H9 (cell line): ENCODE data around the gene PLPP2. TPM values are rescaled to one million over a fixed set of nuclear protein-coding genes. Genes with fewer than 3 reads are reported as not detected.

Experiments used
- DNase-seq: peaks from one replicate; pipeline ENCODE4 v3.0.0-alpha.2; 2017
- H2AFZ ChIP-seq: one replicate; pipeline ENCODE4 v1.6.1; 2013; ENCODE audit warnings: mild to moderate bottlenecking, low read length, control low read depth, moderate library complexity
- H2AK5ac ChIP-seq: 2 replicates; pipeline ENCODE4 v1.6.1; 2013; ENCODE audit warnings: low read length, control low read depth, mixed read lengths; ENCODE audit not compliant: insufficient read length
- H2BK120ac ChIP-seq: one replicate; pipeline ENCODE4 v1.6.1; 2013; ENCODE audit warnings: low read depth, mild to moderate bottlenecking, low read length, control low read depth, inconsistent platforms; ENCODE audit not compliant: poor library complexity, severe bottlenecking
- H2BK12ac ChIP-seq: 2 replicates; pipeline ENCODE4 v1.6.1; 2013; ENCODE audit warnings: low read length, control low read depth, mixed read lengths, low read depth; ENCODE audit not compliant: insufficient read length
- H2BK15ac ChIP-seq: 2 replicates; pipeline ENCODE4 v1.6.1; 2013; ENCODE audit warnings: low read depth, low read length, control low read depth
- H2BK20ac ChIP-seq: one replicate; pipeline ENCODE4 v1.6.1; 2013; ENCODE audit warnings: low read depth, mild to moderate bottlenecking, low read length, control low read depth, inconsistent platforms; ENCODE audit not compliant: poor library complexity, severe bottlenecking
- H2BK5ac ChIP-seq: 2 replicates; pipeline ENCODE4 v1.6.1; 2013; ENCODE audit warnings: low read length, control low read depth, mixed read lengths; ENCODE audit not compliant: insufficient read length
- H3K14ac ChIP-seq: 2 replicates; pipeline ENCODE4 v1.6.1; 2013; ENCODE audit warnings: low read length, control low read depth; ENCODE audit not compliant: insufficient read depth
- H3K18ac ChIP-seq: 2 replicates; pipeline ENCODE4 v1.6.1; 2013; ENCODE audit warnings: low read depth, mild to moderate bottlenecking, mixed read lengths, low read length, control low read depth; ENCODE audit not compliant: insufficient read length
- H3K23ac ChIP-seq: 2 replicates; pipeline ENCODE4 v1.6.1; 2013; ENCODE audit warnings: low read length, control low read depth, mixed read lengths, low read depth; ENCODE audit not compliant: insufficient read length
- H3K23me2 ChIP-seq: 2 replicates; pipeline ENCODE4 v1.6.1; 2013; ENCODE audit warnings: low read depth, mild to moderate bottlenecking, mixed read lengths, low read length, control low read depth; ENCODE audit not compliant: insufficient read length, poor library complexity, severe bottlenecking
- H3K27ac ChIP-seq: 2 replicates; pipeline ENCODE4 v1.5.1; 2013; ENCODE audit warnings: low read length, control low read depth, mixed read lengths, low read depth; ENCODE audit not compliant: insufficient read length
- H3K27me3 ChIP-seq: 2 replicates; pipeline ENCODE4 v1.6.1; 2013; ENCODE audit warnings: low read length, control low read depth, inconsistent platforms; ENCODE audit not compliant: insufficient read depth
- H3K4ac ChIP-seq: 2 replicates; pipeline ENCODE4 v1.6.1; 2013; ENCODE audit warnings: low read depth, mild to moderate bottlenecking, control low read depth, inconsistent platforms, low read length, moderate library complexity
- H3K4me1 ChIP-seq: 2 replicates; pipeline ENCODE4 v1.6.1; 2013; ENCODE audit warnings: low read length, control low read depth, inconsistent platforms; ENCODE audit not compliant: insufficient read depth
- H3K4me2 ChIP-seq: 2 replicates; pipeline ENCODE4 v1.6.1; 2013; ENCODE audit warnings: low read length, control low read depth, mixed read lengths; ENCODE audit not compliant: insufficient read length, insufficient read depth
- H3K56ac ChIP-seq: 2 replicates; pipeline ENCODE4 v1.6.1; 2013; ENCODE audit warnings: low read depth, mild to moderate bottlenecking, mixed read lengths, low read length, control low read depth; ENCODE audit not compliant: insufficient read length
- H3K79me1 ChIP-seq: 2 replicates; pipeline ENCODE4 v1.6.1; 2013; ENCODE audit warnings: low read depth, mild to moderate bottlenecking, moderate library complexity, low read length, control low read depth, inconsistent platforms; ENCODE audit not compliant: insufficient read depth, poor library complexity, severe bottlenecking
- H3K79me2 ChIP-seq: 2 replicates; pipeline ENCODE4 v1.6.1; 2013; ENCODE audit warnings: low read length, control low read depth, inconsistent platforms; ENCODE audit not compliant: insufficient read depth
- H3K9ac ChIP-seq: 2 replicates; pipeline ENCODE4 v1.6.1; 2013; ENCODE audit warnings: low read length, control low read depth, mixed read lengths; ENCODE audit not compliant: insufficient read length; ENCODE audit errors: extremely low read depth
- H3K9me3 ChIP-seq: one replicate; pipeline ENCODE4 v1.6.1; 2013; ENCODE audit warnings: low read depth, low read length, inconsistent platforms; ENCODE audit not compliant: control insufficient read depth
- H3T11ph ChIP-seq: one replicate; pipeline ENCODE4 v1.6.1; 2013; ENCODE audit warnings: mild to moderate bottlenecking, low read length, control low read depth, inconsistent platforms
- H4K20me1 ChIP-seq: one replicate; pipeline ENCODE4 v1.6.1; 2013; ENCODE audit not compliant: control insufficient read depth, insufficient read length, insufficient read depth
- H4K5ac ChIP-seq: 2 replicates; pipeline ENCODE4 v1.6.1; 2013; ENCODE audit warnings: low read depth, mild to moderate bottlenecking, mixed read lengths, low read length, control low read depth; ENCODE audit not compliant: insufficient read length
- H4K8ac ChIP-seq: replicated peaks from 2 replicates; pipeline ENCODE4 v1.6.1; 2013; ENCODE audit warnings: low read length, control low read depth, mixed read lengths, low read depth; ENCODE audit not compliant: insufficient read length
- H4K91ac ChIP-seq: 2 replicates; pipeline ENCODE4 v1.6.1; 2013; ENCODE audit warnings: low read depth, mild to moderate bottlenecking, moderate library complexity, mixed read lengths, low read length, control low read depth; ENCODE audit not compliant: insufficient read length
- H3K27ac Mint-ChIP-seq, 3 experiments: 2 replicates in 2 of 3; 3 replicates in 1 of 3; pipeline ENCODE4 v1.8.0; 2020 to 2021; ENCODE audit warnings: mixed read lengths in 3 of 3, mild to moderate bottlenecking in 1 of 3, moderate library complexity in 1 of 3
- H3K27me3 Mint-ChIP-seq: 2 replicates; pipeline ENCODE4 v1.8.0; 2021; ENCODE audit warnings: low read depth, mild to moderate bottlenecking, moderate library complexity, mixed read lengths
- H3K36me3 Mint-ChIP-seq, 3 experiments: 2 replicates in 2 of 3; 3 replicates in 1 of 3; pipeline ENCODE4 v1.8.0; 2020 to 2021; ENCODE audit warnings: low read depth in 3 of 3, mixed read lengths in 3 of 3; ENCODE audit not compliant: insufficient read depth in 1 of 3
- H3K4me1 Mint-ChIP-seq, 2 experiments: 2 replicates each; pipeline ENCODE4 v1.8.0; 2020; ENCODE audit warnings: mixed read lengths in 2 of 2
- H3K4me3 Mint-ChIP-seq, 2 experiments: 2 replicates in 1 of 2; 3 replicates in 1 of 2; pipeline ENCODE4 v1.8.0; 2020 to 2021; ENCODE audit warnings: mild to moderate bottlenecking in 2 of 2, mixed read lengths in 2 of 2, moderate library complexity in 1 of 2
- H3K9me3 Mint-ChIP-seq, 2 experiments: 2 replicates in 1 of 2; 3 replicates in 1 of 2; pipeline ENCODE4 v1.8.0; 2020; ENCODE audit warnings: mild to moderate bottlenecking in 2 of 2, mixed read lengths in 2 of 2, moderate library complexity in 1 of 2
- WGBS: extraction: QIAGEN DNeasy Blood & Tissue Kit; methylation state at CpG from one replicate; pipeline ENCODE4 v1.1.7; 2013; ENCODE audit warnings: missing lambda C conversion rate, low lambda C conversion rate, mixed read lengths; ENCODE audit not compliant: insufficient read length; ENCODE audit errors: extremely low coverage; 5-methylcytosine and 5-hydroxymethylcytosine counted together
- total RNA-seq: library from RNA; stranded (reverse); gene quantifications from 2 replicates; pipeline ENCODE4 v1.2.1, GENCODE V29; 2021
- TF ChIP-seq, protein P1 (sequence below): fragments of 200-600 bp; sonication (generic); conservative IDR thresholded peaks from 3 replicates; pipeline ENCODE4 v1.8.0; 2021; ENCODE audit warnings: antibody characterized with exemption, mild to moderate bottlenecking

Gene PLPP2
- total RNA-seq, 1 experiment from 2014 or later: 143 TPM

- H2BK15ac ChIP-seq: no peak overlapping the region
- Mint-ChIP-seq H3K36me3 (peaks cover 8 to 16% (median 10%) of the 10 kb centered on the region in 3 experiments; a peak in 6 of 7 replicates), H3K27ac (no peak overlapping the region), H3K9me3 (peaks cover 6% of the 10 kb centered on the region in 2 experiments; a peak in 4 of 5 replicates), H3K4me1 (peaks cover 49 to 52% of the 10 kb centered on the region in 2 experiments), H3K4me3 (0 out of 5 replicates have a peak overlapping the region, but pooled peaks of 1 of the 2 experiments have one; percentile 14), H3K27me3 (peaks cover 29% of the 10 kb centered on the region)
- H2BK5ac ChIP-seq: no peak overlapping the region
- no peaks in the 10 kb centered on the region for H4K20me1 ChIP-seq
- no peak overlapping the region for H2AFZ ChIP-seq
- H3K23me2 ChIP-seq: peaks cover 9% of the 10 kb centered on the region
- H3K4ac ChIP-seq: no peak overlapping the region
- H3K9me3 ChIP-seq: no peaks in the 10 kb centered on the region
- no peak overlapping the region for H3K9ac ChIP-seq
- H3T11ph ChIP-seq: no peak overlapping the region
- H3K18ac ChIP-seq: no peak overlapping the region
- H3K79me2 ChIP-seq: no peaks in the 10 kb centered on the region; the same call in 1 of the 2 replicates
- no peak overlapping the region for H4K91ac ChIP-seq
- H3K56ac ChIP-seq: no peak overlapping the region
- no peak overlapping the region for H2AK5ac ChIP-seq
- H4K5ac ChIP-seq: no peak overlapping the region
- H3K79me1 ChIP-seq: no peaks in the 10 kb centered on the region
- no CpG with 5 or more reads among the region's 15 CpGs for WGBS
- H3K27me3 ChIP-seq: no peaks in the 10 kb centered on the region; the same call in 1 of the 2 replicates
- no peak overlapping the region for H4K8ac ChIP-seq
- no peak overlapping the region for H2BK120ac ChIP-seq
- TF ChIP-seq, protein P1, sequence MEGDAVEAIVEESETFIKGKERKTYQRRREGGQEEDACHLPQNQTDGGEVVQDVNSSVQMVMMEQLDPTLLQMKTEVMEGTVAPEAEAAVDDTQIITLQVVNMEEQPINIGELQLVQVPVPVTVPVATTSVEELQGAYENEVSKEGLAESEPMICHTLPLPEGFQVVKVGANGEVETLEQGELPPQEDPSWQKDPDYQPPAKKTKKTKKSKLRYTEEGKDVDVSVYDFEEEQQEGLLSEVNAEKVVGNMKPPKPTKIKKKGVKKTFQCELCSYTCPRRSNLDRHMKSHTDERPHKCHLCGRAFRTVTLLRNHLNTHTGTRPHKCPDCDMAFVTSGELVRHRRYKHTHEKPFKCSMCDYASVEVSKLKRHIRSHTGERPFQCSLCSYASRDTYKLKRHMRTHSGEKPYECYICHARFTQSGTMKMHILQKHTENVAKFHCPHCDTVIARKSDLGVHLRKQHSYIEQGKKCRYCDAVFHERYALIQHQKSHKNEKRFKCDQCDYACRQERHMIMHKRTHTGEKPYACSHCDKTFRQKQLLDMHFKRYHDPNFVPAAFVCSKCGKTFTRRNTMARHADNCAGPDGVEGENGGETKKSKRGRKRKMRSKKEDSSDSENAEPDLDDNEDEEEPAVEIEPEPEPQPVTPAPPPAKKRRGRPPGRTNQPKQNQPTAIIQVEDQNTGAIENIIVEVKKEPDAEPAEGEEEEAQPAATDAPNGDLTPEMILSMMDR: no peak
- H3K4me1 ChIP-seq: peaks cover 6% of the 10 kb centered on the region
- no peak overlapping the region for H3K23ac ChIP-seq
- H3K27ac ChIP-seq: no peak overlapping the region
- H3K14ac ChIP-seq: no peak overlapping the region
- no peak overlapping the region for H3K4me2 ChIP-seq
- no peak for DNase-seq
- H2BK20ac ChIP-seq: no peak overlapping the region
- H2BK12ac ChIP-seq: no peak overlapping the region
Measured at GRCh38 chr19:292281-292884, 1.2 kb upstream of the PLPP2 start.
